ENCODE measurements around the gene TTC21A.

Gene TTC21A

DNA sequence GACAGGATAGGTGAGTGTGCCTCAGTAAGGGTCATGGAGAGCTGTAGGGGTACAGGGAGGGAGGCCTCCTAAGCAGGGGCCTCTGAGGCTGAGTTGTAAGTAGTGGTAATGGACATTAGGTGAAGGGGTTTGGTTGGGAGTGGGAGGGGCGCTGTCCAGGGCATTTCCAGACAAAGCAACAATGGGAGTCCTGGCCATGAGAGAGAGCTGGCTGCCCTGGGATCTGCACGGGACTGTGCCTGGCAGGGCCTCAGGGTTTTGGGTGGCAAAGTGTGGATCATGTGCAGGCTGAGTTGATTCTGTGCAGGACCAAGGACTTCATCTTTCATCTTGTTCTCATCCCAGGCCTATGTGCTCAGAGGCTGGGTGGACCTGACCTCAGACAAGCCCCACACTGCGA is 4.6 kb downstream of the TTC21A start:
- H3K4me1 ChIP-seq (ENCODE audit: control insufficient read depth, insufficient read depth, low read length): peaks cover 6% of the 10 kb centered on the region
- no peak overlapping the region for H3K27ac ChIP-seq (ENCODE audit: low read depth, low read length)
- H3K36me3 ChIP-seq (ENCODE audit: control insufficient read depth, insufficient read depth, low read length): no peaks in the 10 kb centered on the region
- H3K27me3 ChIP-seq (ENCODE audit: control insufficient read depth, insufficient read depth, low read length): no peaks in the 10 kb centered on the region
- H3K4me3 ChIP-seq (ENCODE audit: low read length): no peak overlapping the region
- H3K9ac ChIP-seq (ENCODE audit: low read length): no peak overlapping the region

DNA sequence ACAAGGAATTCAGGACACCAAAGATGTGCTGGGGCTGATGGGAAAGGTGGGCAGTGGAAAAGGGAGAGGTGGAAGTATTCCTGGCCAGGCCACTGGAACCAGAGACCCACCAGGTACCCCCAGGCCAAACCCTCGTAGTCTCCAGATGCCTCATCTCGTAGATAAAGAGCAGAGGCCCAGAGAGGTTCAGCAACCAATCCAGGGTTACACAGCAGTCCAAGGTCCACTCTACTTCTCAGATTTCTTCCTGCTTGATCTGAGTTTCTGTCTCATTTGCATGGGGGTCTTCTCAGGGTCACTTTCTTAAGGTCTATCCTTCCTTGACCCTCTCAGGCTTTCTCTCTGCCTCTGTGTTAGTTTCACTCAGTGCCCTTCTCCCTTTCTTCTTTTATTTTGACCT is 5.1 kb downstream of the TTC21A start:
- peaks cover 6% of the 10 kb centered on the region for H3K4me1 ChIP-seq (ENCODE audit: control insufficient read depth, insufficient read depth, low read length)
- H3K9ac ChIP-seq (ENCODE audit: low read length): no peak overlapping the region
- no peak overlapping the region for H3K27ac ChIP-seq (ENCODE audit: low read depth, low read length)
- no peaks in the 10 kb centered on the region for H3K27me3 ChIP-seq (ENCODE audit: control insufficient read depth, insufficient read depth, low read length)
- H3K36me3 ChIP-seq (ENCODE audit: control insufficient read depth, insufficient read depth, low read length): no peaks in the 10 kb centered on the region
- no peak overlapping the region for H3K4me3 ChIP-seq (ENCODE audit: low read length)

DNA sequence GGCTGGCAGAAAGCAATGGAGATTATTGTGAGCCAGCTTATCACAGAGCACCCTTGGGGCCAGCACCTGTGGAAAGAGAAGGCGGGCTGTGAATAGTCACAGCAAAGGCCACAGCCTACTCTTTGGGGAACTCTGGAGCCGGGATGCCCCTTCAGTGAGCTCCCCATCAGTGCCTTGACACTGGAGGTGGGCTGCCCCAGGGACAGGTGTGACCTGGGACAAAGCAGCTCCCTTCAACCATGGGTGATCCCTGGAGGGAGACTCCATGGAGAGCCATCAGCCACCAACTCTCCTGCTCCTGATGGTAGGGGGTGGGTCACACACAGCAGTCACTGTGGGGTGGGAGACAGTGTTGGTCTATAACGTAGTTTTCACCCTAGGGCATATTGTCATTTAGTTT is 5.8 kb downstream of the TTC21A start:
- Histone ChIP-seq H3K4me1 (ENCODE audit: control insufficient read depth, insufficient read depth, low read length) (peaks cover 2% of the 10 kb centered on the region), H3K9ac (ENCODE audit: low read length) (no peak overlapping the region), H3K27ac (ENCODE audit: low read depth, low read length) (no peak overlapping the region), H3K27me3 (ENCODE audit: control insufficient read depth, insufficient read depth, low read length) (no peaks in the 10 kb centered on the region), H3K4me3 (ENCODE audit: low read length) (no peak overlapping the region), H3K36me3 (ENCODE audit: control insufficient read depth, insufficient read depth, low read length) (no peaks in the 10 kb centered on the region)

DNA sequence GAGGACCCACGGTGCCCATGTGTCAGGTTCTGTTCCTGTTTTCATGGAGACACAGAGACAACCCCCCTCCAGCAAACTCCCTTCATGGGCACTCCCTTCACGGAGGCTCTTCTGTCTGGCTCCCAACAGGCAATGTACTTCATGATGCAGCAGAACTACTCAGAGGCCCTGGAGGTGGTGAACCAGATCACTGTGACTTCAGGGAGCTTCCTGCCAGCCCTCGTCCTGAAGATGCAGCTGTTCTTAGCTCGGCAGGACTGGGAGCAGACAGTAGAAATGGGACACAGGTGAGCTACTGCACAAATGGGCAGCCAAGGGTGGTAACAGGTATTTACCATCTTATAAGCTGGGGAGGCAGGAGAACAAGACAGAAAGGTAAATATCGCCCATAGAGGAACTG is 7.0 kb downstream of the TTC21A start:
- H3K27me3 ChIP-seq (ENCODE audit: control insufficient read depth, insufficient read depth, low read length): no peaks in the 10 kb centered on the region
- no peaks in the 10 kb centered on the region for H3K36me3 ChIP-seq (ENCODE audit: control insufficient read depth, insufficient read depth, low read length)
- no peak overlapping the region for H3K9ac ChIP-seq (ENCODE audit: low read length)
- no peak overlapping the region for H3K27ac ChIP-seq (ENCODE audit: low read depth, low read length)
- no peaks in the 10 kb centered on the region for H3K4me1 ChIP-seq (ENCODE audit: control insufficient read depth, insufficient read depth, low read length)
- H3K4me3 ChIP-seq (ENCODE audit: low read length): no peak overlapping the region

DNA sequence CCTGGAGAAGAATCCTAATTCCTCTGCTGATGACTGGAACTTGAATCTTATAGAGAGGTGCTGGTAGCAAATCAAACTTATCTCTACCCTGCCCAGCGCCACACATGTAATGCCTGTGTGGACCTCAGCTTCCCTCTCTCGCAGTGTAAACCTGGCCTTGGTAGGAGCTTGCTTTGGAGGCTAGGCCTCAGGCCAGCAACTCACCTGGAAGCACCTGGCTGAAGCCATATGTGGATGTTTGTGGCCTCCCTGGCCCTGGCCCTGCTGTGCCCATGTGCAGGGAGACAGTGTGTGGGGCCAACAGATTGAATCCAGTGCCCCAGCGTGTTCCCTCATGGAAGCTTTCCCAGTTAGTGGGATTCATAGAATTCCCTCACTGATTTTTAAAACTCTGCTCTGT is 8.4 kb downstream of the TTC21A start:
- no peaks in the 10 kb centered on the region for H3K36me3 ChIP-seq (ENCODE audit: control insufficient read depth, insufficient read depth, low read length)
- H3K4me3 ChIP-seq (ENCODE audit: low read length): no peak overlapping the region

DNA sequence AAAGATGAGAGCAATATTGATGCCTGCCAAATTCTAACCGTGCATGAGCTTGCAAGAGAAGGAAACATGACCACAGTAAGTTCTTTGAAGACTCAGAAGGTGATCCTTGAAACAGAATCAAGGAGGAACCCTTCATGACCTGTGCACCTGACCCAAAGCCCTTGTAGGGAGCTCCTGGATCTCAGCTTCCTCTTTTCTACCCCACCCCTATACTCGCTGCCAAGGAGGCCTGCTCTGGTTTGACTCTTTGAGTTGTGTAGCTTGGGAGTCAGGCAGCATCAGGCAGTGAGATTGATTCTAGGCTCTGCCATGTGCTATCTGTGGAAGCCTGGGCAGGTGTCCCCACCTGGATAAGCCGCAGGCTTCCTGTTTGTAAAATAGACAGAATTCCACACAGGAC is 10.6 kb downstream of the TTC21A start:
- Histone ChIP-seq H3K36me3 (ENCODE audit: control insufficient read depth, insufficient read depth, low read length) (no peaks in the 10 kb centered on the region), H3K4me3 (ENCODE audit: low read length) (no peak overlapping the region), H3K4me1 (ENCODE audit: control insufficient read depth, insufficient read depth, low read length) (no peaks in the 10 kb centered on the region), H3K27ac (ENCODE audit: low read depth, low read length) (no peak overlapping the region), H3K27me3 (ENCODE audit: control insufficient read depth, insufficient read depth, low read length) (no peaks in the 10 kb centered on the region), H3K9ac (ENCODE audit: low read length) (no peak overlapping the region)

More for the DNA sequence above, 8.4 kb downstream of the TTC21A start:
- Histone ChIP-seq H3K4me1 (ENCODE audit: control insufficient read depth, insufficient read depth, low read length) (no peaks in the 10 kb centered on the region), H3K9ac (ENCODE audit: low read length) (no peak overlapping the region), H3K27ac (ENCODE audit: low read depth, low read length) (no peak overlapping the region), H3K27me3 (ENCODE audit: control insufficient read depth, insufficient read depth, low read length) (no peaks in the 10 kb centered on the region)

DNA sequence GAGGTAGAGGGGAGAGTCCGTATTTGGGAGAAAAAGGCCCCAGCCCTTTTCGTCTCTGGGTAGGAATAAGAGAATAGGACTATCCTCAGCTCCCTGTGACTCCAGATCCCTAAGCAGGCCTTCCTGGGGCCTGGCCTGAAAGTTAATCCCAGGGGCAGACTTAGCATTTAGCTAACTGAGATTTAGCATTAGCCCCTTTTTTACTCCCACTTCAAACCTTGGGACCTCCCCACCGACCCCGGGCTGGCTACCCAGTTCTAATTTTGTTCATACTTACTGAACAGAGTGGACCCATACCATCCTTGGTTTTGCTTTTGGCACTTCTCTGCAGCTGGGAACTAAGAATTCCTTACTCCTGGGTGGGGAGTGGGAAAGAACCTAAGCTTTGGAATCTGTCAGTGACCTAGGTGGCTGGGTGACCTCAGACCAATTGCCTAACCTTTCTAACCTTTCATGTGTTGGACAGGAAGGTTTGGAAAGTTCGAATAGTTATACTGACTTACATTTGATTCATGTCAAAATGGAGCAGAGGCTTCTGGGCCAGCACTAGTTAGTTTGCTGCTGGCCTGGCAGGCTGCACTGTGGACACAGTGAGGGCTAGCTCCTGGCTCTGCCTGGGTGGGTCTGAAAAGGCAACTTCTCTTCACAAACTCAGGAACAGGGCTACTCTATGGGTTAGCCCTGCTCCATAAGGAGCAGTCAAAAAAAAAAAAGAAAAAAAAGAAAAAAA is 11.6 kb downstream of the TTC21A start:
- Histone ChIP-seq H3K36me3 (ENCODE audit: control insufficient read depth, insufficient read depth, low read length) (no peaks in the 10 kb centered on the region), H3K27me3 (ENCODE audit: control insufficient read depth, insufficient read depth, low read length) (no peaks in the 10 kb centered on the region), H3K4me3 (ENCODE audit: low read length) (no peak overlapping the region), H3K9ac (ENCODE audit: low read length) (no peak overlapping the region), H3K4me1 (ENCODE audit: control insufficient read depth, insufficient read depth, low read length) (no peaks in the 10 kb centered on the region), H3K27ac (ENCODE audit: low read depth, low read length) (no peak overlapping the region)

DNA sequence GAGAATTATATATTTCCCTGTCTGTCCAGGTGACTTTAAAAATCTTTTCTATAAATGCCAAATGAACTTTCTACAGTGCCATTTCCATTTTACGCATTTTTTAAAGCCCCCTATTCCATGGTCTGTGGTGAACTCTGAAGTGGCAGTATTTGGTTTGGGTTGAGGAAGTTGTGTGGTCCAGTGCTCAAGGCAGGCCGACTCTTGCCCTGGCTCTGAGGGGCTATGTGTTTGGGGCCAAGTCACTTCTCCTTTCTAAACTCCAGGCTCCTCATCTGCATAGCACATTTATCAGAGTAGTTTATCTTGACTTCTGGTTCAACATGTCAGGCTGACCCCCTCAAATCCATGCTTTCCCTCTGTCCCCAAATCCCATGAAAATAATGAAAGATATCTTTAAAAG is 14.1 kb downstream of the TTC21A start:
- peaks cover 5% of the 10 kb centered on the region for H3K4me1 ChIP-seq (ENCODE audit: control insufficient read depth, insufficient read depth, low read length)
- no peak overlapping the region for H3K4me3 ChIP-seq (ENCODE audit: low read length)
- no peaks in the 10 kb centered on the region for H3K36me3 ChIP-seq (ENCODE audit: control insufficient read depth, insufficient read depth, low read length)
- no peaks in the 10 kb centered on the region for H3K27me3 ChIP-seq (ENCODE audit: control insufficient read depth, insufficient read depth, low read length)
- no peak overlapping the region for H3K9ac ChIP-seq (ENCODE audit: low read length)
- no peak overlapping the region for H3K27ac ChIP-seq (ENCODE audit: low read depth, low read length)

DNA sequence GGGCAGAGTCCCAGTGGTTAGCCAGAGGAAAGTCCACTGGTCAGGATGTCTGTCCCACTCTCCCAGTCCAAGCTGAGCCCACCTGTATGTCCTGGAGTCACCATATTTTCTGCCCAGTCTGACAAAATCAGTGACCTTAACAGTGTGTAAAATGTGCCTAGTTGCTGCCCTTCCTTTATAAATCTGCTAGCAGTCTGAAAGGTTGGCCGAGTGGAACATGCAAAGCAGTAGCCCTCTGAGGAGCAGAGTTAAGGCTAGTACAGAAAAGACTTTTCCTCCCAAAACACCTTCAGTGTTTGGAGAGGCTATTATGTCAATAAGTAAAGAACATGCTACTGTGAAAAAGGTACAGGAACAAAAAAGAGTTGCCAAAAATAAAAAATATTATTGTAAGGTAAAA is 15.3 kb downstream of the TTC21A start:
- Histone ChIP-seq H3K36me3 (ENCODE audit: control insufficient read depth, insufficient read depth, low read length) (no peaks in the 10 kb centered on the region), H3K27me3 (ENCODE audit: control insufficient read depth, insufficient read depth, low read length) (no peaks in the 10 kb centered on the region), H3K4me3 (ENCODE audit: low read length) (no peak overlapping the region), H3K4me1 (ENCODE audit: control insufficient read depth, insufficient read depth, low read length) (peaks cover 5% of the 10 kb centered on the region), H3K27ac (ENCODE audit: low read depth, low read length) (no peak overlapping the region), H3K9ac (ENCODE audit: low read length) (no peak overlapping the region)

DNA sequence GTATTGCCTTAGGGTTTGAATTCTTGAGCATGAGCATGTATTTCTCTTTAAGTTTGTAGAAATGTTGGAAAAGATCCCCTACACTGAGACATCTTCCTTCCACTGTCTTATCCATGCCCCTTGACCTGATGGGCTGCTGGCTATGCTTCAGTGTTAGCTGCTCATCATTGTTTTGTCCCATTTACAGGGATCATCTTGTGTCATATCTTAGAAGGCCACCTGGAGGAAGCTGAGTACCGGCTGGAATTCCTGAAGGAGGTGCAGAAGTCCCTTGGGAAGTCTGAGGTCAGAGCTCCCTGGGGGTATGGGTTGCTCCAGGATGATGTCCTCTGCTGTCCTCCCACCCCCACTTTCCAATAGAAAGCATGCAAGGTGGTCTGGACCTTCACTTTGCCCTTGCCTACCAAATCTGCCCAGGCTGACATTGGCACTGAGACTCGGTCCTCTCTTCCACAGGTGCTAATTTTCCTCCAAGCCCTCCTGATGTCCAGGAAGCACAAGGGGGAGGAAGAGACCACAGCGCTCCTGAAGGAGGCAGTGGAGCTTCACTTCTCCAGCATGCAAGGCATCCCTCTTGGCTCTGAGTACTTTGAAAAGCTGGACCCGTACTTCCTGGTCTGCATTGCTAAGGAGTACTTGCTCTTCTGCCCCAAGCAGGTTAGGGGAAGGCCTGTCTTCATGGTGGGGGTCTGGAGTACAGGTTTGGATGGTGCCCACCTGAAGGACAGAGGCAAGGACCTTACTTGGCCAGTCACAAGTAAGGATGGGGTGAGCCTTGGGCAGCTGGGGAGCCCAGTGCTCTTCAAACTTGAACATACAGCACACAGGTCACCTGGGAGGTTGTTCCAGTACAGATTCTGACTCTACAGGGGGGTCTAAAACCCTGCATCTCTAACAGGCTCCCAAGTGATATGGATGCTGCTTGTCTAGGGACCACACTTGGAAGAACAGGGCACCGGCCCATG is 17.7 kb downstream of the TTC21A start:
- H3K27ac ChIP-seq (ENCODE audit: low read depth, low read length): no peak overlapping the region
- H3K27me3 ChIP-seq (ENCODE audit: control insufficient read depth, insufficient read depth, low read length): no peaks in the 10 kb centered on the region
- no peak overlapping the region for H3K9ac ChIP-seq (ENCODE audit: low read length)
- H3K4me3 ChIP-seq (ENCODE audit: low read length): no peak overlapping the region
- peaks cover 5% of the 10 kb centered on the region for H3K4me1 ChIP-seq (ENCODE audit: control insufficient read depth, insufficient read depth, low read length)
- no peaks in the 10 kb centered on the region for H3K36me3 ChIP-seq (ENCODE audit: control insufficient read depth, insufficient read depth, low read length)

DNA sequence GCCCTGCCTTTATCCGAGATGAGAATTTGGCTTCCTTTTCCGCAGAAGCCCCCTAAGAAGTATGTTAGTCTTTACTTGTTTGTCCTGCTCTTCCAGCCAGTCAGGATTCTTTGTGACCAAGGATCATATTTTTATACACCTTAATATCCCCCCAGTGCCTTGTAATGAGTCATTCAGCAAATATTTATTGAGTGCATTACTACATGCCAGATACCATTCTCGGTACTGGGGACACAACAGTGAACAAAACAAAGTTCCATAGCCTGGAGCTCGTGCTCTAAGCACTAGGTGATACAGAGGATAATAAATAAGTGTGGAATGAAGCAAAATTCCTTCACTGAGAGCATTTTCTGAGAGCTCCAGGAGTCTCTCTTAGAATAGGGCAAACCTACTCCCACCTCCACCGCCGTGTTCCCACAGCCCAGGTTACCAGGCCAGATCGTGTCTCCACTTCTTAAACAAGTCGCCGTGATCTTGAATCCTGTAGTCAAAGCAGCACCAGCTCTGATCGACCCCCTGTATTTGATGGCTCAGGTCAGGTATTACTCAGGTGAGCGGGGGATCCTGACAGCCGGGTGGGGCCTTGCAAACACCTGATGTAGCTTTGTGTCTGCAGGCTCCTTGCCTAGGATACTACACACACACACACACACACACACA is 18.5 kb downstream of the TTC21A start:
- Histone ChIP-seq H3K4me1 (ENCODE audit: control insufficient read depth, insufficient read depth, low read length) (peaks cover 5% of the 10 kb centered on the region), H3K36me3 (ENCODE audit: control insufficient read depth, insufficient read depth, low read length) (no peaks in the 10 kb centered on the region), H3K4me3 (ENCODE audit: low read length) (no peak overlapping the region), H3K27me3 (ENCODE audit: control insufficient read depth, insufficient read depth, low read length) (no peaks in the 10 kb centered on the region), H3K9ac (ENCODE audit: low read length) (no peak overlapping the region), H3K27ac (ENCODE audit: low read depth, low read length) (no peak overlapping the region)

DNA sequence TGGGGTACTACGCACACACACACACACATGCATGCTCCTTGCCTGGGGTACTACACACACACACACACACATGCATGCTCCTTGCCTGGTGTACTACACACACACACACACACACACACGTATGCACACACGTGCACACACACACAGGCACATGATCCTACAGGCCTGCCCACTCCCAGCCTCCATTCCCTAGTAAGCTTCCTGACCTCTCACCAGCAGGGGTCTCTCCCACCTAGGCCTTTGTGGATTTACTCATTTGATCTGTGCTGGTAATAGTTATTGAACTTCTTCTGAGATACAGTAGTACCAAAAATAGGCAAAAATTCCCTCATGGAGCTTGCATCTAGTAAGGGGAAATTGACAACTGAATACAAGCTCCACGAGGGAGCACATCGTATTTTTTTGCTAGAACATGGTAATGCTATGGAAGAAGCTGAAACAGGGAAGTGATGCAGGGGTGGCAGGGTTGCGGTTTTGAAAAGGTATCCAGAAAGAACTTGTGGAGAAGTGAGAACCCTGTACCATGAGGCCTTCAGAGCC is 19.1 kb downstream of the TTC21A start:
- Histone ChIP-seq H3K27me3 (ENCODE audit: control insufficient read depth, insufficient read depth, low read length) (no peaks in the 10 kb centered on the region), H3K4me1 (ENCODE audit: control insufficient read depth, insufficient read depth, low read length) (peaks cover 5% of the 10 kb centered on the region), H3K27ac (ENCODE audit: low read depth, low read length) (no peak overlapping the region), H3K4me3 (ENCODE audit: low read length) (no peak overlapping the region), H3K36me3 (ENCODE audit: control insufficient read depth, insufficient read depth, low read length) (no peaks in the 10 kb centered on the region), H3K9ac (ENCODE audit: low read length) (no peak overlapping the region)

Data from rectal smooth muscle tissue (tissue), 1 donor.